GM10248 (cell line): ENCODE measurements around the gene COL8A1.

Experiments used
- CTCF ChIA-PET: fragments of 300-600 bp; sonication (Branson Sonifier 250); formaldehyde crosslinking; extraction: SDS; loops from one replicate; lab custom pipeline; 2021; ENCODE audit warnings: antibody characterized with exemption; lab: Yijun Ruan, JAX
- POLR2A ChIA-PET: fragments of 350-650 bp; sonication (Branson Sonifier 250); formaldehyde crosslinking; extraction: SDS; loops from one replicate; lab custom pipeline; 2020; ENCODE audit warnings: antibody characterized with exemption; lab: Yijun Ruan, JAX
- DNase-seq: peaks from one replicate; pipeline ENCODE4 v3.0.0; 2012; ENCODE audit errors: extremely low spot score
- CTCF ChIP-seq: IDR thresholded peaks from 2 replicates; pipeline ENCODE4 v1.5.1; 2012; ENCODE audit warnings: mild to moderate bottlenecking, low read depth; ENCODE audit errors: extremely low read depth, missing control alignments, control extremely low read depth

COL8A1 gene

GRCh38 chr3:99794485-99794884 lies 156.1 kb downstream of the COL8A1 start:
- no peak for TF ChIP-seq CTCF
- ChIA-PET CTCF (no interaction called here), POLR2A (no interaction called here)
- no peak for DNase-seq

GRCh38 chr3:99795573-99795972 lies 157.2 kb downstream of the COL8A1 start:
- no peak for DNase-seq
- no peak for TF ChIP-seq CTCF
- POLR2A ChIA-PET: no interaction called here
- CTCF ChIA-PET: no interaction called here

GRCh38 chr3:99799422-99799821 lies 161.0 kb downstream of the COL8A1 start:
- TF ChIP-seq CTCF: no peak
- POLR2A ChIA-PET: interaction anchor here (0.5 kb wide), 1 partner anchor 923 kb away, joined by 5 read pairs; no protein-coding TSS in a partner anchor
- DNase-seq: no peak
- CTCF ChIA-PET: interaction anchor here (0.9 kb wide), 1 partner anchor 9 kb away, joined by 5 read pairs; no protein-coding TSS in a partner anchor

- no peak for TF ChIP-seq CTCF
- ChIA-PET CTCF (no interaction called here), POLR2A (no interaction called here)
- DNase-seq: no peak
Observed at GRCh38 chr3:99803297-99803696, 164.9 kb downstream of the COL8A1 start.

GRCh38 chr3:99805160-99805559 lies 166.8 kb downstream of the COL8A1 start:
- TF ChIP-seq CTCF: no peak
- ChIA-PET CTCF (no interaction called here), POLR2A (no interaction called here)
- no peak for DNase-seq

GRCh38 chr3:99808163-99808794 lies 169.9 kb downstream of the COL8A1 start:
- peak; percentile 38 for DNase-seq
- ChIA-PET CTCF (interaction anchor here (0.7 to 2.0 kb wide), 17 partner anchors 9 to 995 kb away, joined by 3 to 10 read pairs (median 4); partner anchors contain the start of gene CMSS1), POLR2A (no interaction called here)
- TF ChIP-seq CTCF: peak; percentile 70
